ENCODE data around the gene ABCG1.

The ABCG1 gene

GRCh38 chr21:42343556-42343955, 124.6 kb downstream of the ABCG1 start:
- no peak for TF ChIP-seq CTCF (IDR thresholded peaks at IDR 0.05; ENCODE audit: insufficient read depth, missing control alignments)
- FAIRE-seq (no peak), DNase-seq (ENCODE audit: insufficient read length, low spot score) (no peak)

DNA sequence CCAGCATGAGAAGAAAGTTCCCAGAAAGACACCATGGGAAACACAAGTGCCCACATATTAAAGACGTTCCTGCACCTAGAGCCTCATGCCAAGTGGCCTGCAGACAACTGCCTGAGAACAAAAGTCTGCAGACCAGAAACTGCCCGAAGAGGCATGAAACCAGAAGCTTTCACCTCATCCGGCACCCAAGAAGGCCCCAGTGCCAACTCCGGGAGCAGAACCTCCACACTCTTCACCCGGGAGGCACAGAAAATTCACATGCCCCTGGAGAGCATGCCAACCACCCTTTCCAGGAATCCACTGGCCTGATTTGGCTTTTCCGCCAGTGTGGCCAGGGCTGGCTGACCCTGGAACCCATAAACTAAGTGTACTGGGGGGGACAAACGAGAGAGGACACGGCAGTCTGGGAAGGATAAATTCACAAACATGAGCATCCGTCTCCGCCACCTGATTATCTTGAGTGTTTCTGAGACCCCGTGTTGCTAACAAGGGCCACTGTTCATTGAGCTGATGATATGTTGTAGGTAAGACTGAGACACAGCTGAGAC, 125.1 kb downstream of the ABCG1 start:
- no peak for TF ChIP-seq CTCF (IDR thresholded peaks at IDR 0.05; ENCODE audit: insufficient read depth, missing control alignments)
- FAIRE-seq (no peak), DNase-seq (ENCODE audit: insufficient read length, low spot score) (no peak)

DNA sequence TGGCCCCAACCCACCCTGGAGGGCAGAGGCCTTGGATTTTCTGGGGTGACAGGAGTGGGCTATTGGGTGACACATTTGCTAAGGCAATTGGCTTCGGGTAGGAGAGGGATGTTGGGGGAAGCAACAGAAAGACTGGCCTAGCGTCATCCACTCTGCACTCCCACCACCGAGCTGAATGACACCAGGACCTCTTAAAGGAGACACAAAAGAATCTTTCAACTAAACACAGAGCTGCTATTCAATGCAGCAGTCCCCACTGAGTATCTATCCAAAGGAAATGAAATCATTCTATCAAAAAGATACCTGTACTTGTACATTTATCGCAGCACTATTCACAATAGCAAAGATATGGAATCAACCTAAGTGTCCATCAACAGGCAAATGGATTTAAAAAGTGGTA, 125.7 kb downstream of the ABCG1 start:
- no peak for TF ChIP-seq CTCF (IDR thresholded peaks at IDR 0.05; ENCODE audit: insufficient read depth, missing control alignments)
- FAIRE-seq: no peak
- DNase-seq (ENCODE audit: insufficient read length, low spot score): no peak

- FAIRE-seq: no peak
- DNase-seq (ENCODE audit: insufficient read length, low spot score): no peak
- TF ChIP-seq CTCF (IDR thresholded peaks at IDR 0.05; ENCODE audit: insufficient read depth, missing control alignments): no peak
Observed at GRCh38 chr21:42346441-42346840, 127.5 kb downstream of the ABCG1 start.
